Stomach (tissue), 4 donors: ENCODE data around the gene MSTO1.

Experiments used
- CTCF ChIP-seq, 7 experiments: fragments of 450-650 bp in 4 of 7; fragments of 200-600 bp in 3 of 7; sonication (generic) in 3 of 7; IDR thresholded peaks; one replicate each; pipeline ENCODE4 v1.5.1; 2016 to 2019; ENCODE audit warnings: antibody characterized with exemption in 7 of 7, control low read depth in 2 of 7, mild to moderate bottlenecking in 1 of 7
- EP300 ChIP-seq: sonication (generic); formaldehyde crosslinking; IDR thresholded peaks from one replicate; pipeline ENCODE4 v1.6.1; 2017; ENCODE audit warnings: antibody characterized with exemption
- POLR2A ChIP-seq, 4 donors: fragments of 450-650 bp; IDR thresholded peaks; one replicate each; pipeline ENCODE4 v1.6.1; 2016; ENCODE audit warnings: antibody characterized with exemption in 4 of 4, control low read depth in 2 of 4, mild to moderate bottlenecking in 1 of 4, moderate library complexity in 1 of 4
- POLR2AphosphoS5 ChIP-seq, 3 donors: sonication (generic); formaldehyde crosslinking; IDR thresholded peaks; one replicate each; pipeline ENCODE4 v1.6.1; 2016; ENCODE audit warnings: antibody characterized with exemption in 3 of 3

DNA sequence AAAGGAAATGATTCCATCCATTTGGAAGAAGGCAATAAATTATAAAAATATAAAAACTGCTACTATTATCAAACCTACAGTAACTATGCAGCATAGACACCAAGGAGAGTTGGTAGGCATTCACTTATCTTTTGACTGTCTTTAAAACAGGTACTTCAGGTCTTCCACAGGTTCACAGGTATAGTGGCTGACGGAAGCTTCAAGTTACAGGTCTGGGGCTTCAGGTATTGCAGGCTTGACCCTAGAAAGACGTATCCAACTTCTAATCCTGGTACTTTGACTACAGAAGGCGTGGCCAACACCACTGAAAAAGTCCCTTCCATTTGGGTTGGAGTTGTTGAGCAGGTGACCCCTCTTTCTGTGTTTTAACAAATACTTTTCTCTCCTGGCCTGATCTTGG is 42.9 kb downstream of the MSTO1 start:
- TF ChIP-seq POLR2A (IDR thresholded peaks at IDR 0.05) (no peak), EP300 (no peak), CTCF (IDR thresholded peaks at IDR 0.05) (no peak), POLR2AphosphoS5 (IDR thresholded peaks at IDR 0.05) (no peak)
